MM.1S (cell line): ENCODE measurements around the gene HOXD8.

Source experiments
- DNase-seq: peaks from one replicate; pipeline ENCODE4 v3.0.0-alpha.2; 2015
- H2AFZ ChIP-seq: fragments of 300-600 bp; sonication (generic); 2 replicates; pipeline ENCODE4 v1.6.0; 2016; ENCODE audit warnings: antibody characterized with exemption, low read length
- H3F3A ChIP-seq: fragments of 300-600 bp; sonication (generic); 2 replicates; pipeline ENCODE4 v1.6.1; 2016; ENCODE audit warnings: mild to moderate bottlenecking, antibody characterized with exemption, low read length, moderate library complexity, mixed read lengths; ENCODE audit not compliant: insufficient read depth
- H3K27ac ChIP-seq: fragments of 300-600 bp; sonication (generic); 2 replicates; pipeline ENCODE4 v1.5.1; 2016; ENCODE audit warnings: mild to moderate bottlenecking, low read length
- H3K27me3 ChIP-seq: fragments of 300-600 bp; sonication (generic); replicated peaks from 2 replicates; pipeline ENCODE4 v1.6.0; 2016; ENCODE audit warnings: low read length; ENCODE audit not compliant: insufficient read depth
- H3K36me3 ChIP-seq: fragments of 300-600 bp; sonication (generic); replicated peaks from 2 replicates; pipeline ENCODE4 v1.6.1; 2016; ENCODE audit warnings: mild to moderate bottlenecking, low read length, mixed read lengths; ENCODE audit not compliant: insufficient read depth
- H3K4me1 ChIP-seq: fragments of 300-600 bp; sonication (generic); 2 replicates; pipeline ENCODE4 v1.6.1; 2016; ENCODE audit warnings: low read length, mixed read lengths
- H3K4me2 ChIP-seq: fragments of 300-600 bp; sonication (generic); 2 replicates; pipeline ENCODE4 v1.6.0; 2016; ENCODE audit warnings: low read depth, low read length
- H3K4me3 ChIP-seq: fragments of 300-600 bp; sonication (generic); 2 replicates; pipeline ENCODE4 v1.5.1; 2016; ENCODE audit warnings: low read length, mixed read lengths
- H3K79me2 ChIP-seq: fragments of 300-600 bp; sonication (generic); 2 replicates; pipeline ENCODE4 v1.6.1; 2016; ENCODE audit warnings: mixed run types, low read length, mixed read lengths
- H3K9ac ChIP-seq: fragments of 300-600 bp; sonication (generic); 2 replicates; pipeline ENCODE4 v1.6.1; 2016; ENCODE audit warnings: low read length, mixed read lengths
- H3K9me2 ChIP-seq: fragments of 300-600 bp; sonication (generic); replicated peaks from 2 replicates; pipeline ENCODE4 v1.6.1; 2016; ENCODE audit warnings: mild to moderate bottlenecking, low read length, mixed read lengths; ENCODE audit not compliant: insufficient read depth
- H3K9me3 ChIP-seq: fragments of 300-600 bp; sonication (generic); replicated peaks from 2 replicates; pipeline ENCODE4 v1.6.1; 2016; ENCODE audit warnings: mild to moderate bottlenecking, low read length, mixed read lengths; ENCODE audit not compliant: insufficient read depth
- H4K20me1 ChIP-seq: fragments of 300-600 bp; sonication (generic); 2 replicates; pipeline ENCODE4 v1.6.1; 2016; ENCODE audit warnings: mild to moderate bottlenecking, low read length, moderate library complexity, mixed read lengths; ENCODE audit not compliant: insufficient read depth
- EZH2 ChIP-seq: fragments of 300-600 bp; sonication (generic); optimal IDR thresholded peaks from 2 replicates; pipeline ENCODE3; 2017; ENCODE audit warnings: low read depth, mild to moderate bottlenecking, antibody characterized with exemption, low read length, mixed read lengths
- EZH2phosphoT487 ChIP-seq: fragments of 300-600 bp; sonication (generic); IDR thresholded peaks from 2 replicates; pipeline ENCODE4 v1.6.1; 2018; ENCODE audit warnings: antibody characterized with exemption, low read length
- TF ChIP-seq, protein P1 (sequence below): fragments of 300-600 bp; sonication (generic); IDR thresholded peaks from 2 replicates; pipeline ENCODE4 v1.5.1; 2016; ENCODE audit warnings: antibody characterized with exemption, low read length, mixed read lengths

Gene HOXD8

DNA sequence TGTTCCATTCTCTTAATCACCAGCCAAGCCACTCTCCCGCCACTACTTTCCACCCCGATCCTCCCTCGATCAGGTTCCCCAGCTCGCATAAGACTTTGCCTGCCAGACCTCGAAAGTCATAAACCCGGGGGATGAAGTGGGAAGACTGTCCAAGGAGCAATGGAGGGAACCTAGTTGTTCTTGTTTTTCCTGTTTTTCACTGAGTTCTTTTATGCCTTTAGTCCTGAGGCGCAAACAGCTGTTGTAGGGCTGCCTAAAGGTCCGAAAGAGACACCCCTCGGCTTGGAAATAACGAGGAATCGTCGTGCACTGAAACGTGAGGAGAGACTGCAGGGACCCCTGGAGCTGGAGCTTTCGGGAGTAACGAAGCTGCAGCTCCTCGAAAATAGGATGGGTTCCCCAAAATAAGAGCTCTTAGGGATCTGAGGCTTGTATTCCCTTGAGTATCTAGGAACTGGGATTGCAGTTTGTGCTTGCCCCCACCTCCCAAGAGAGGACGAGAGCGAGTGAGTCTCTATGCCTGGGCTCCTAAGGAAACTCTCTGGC lies 31.6 kb upstream of the HOXD8 start:
- DNase-seq: no peak
- H3K9me2 ChIP-seq: no peaks in the 10 kb centered on the region
- H3K4me2 ChIP-seq: peak overlapping the region; percentile 95
- TF ChIP-seq EZH2 (no peak), EZH2phosphoT487 (no peak)
- TF ChIP-seq, protein P1, sequence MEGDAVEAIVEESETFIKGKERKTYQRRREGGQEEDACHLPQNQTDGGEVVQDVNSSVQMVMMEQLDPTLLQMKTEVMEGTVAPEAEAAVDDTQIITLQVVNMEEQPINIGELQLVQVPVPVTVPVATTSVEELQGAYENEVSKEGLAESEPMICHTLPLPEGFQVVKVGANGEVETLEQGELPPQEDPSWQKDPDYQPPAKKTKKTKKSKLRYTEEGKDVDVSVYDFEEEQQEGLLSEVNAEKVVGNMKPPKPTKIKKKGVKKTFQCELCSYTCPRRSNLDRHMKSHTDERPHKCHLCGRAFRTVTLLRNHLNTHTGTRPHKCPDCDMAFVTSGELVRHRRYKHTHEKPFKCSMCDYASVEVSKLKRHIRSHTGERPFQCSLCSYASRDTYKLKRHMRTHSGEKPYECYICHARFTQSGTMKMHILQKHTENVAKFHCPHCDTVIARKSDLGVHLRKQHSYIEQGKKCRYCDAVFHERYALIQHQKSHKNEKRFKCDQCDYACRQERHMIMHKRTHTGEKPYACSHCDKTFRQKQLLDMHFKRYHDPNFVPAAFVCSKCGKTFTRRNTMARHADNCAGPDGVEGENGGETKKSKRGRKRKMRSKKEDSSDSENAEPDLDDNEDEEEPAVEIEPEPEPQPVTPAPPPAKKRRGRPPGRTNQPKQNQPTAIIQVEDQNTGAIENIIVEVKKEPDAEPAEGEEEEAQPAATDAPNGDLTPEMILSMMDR: no peak; the same call in 1 of the 2 replicates
- no peaks in the 10 kb centered on the region for H3K9me3 ChIP-seq
- H3K4me3 ChIP-seq: peak overlapping the region; percentile 66
- 0 out of 2 replicates have a peak, but pooled peaks cover 5% of the 10 kb centered on the region for H3K4me1 ChIP-seq
- no peaks in the 10 kb centered on the region for H3K79me2 ChIP-seq
- H3K27me3 ChIP-seq: no peaks in the 10 kb centered on the region; the same call in 1 of the 2 replicates
- peak overlapping the region; percentile 81 for H2AFZ ChIP-seq
- peak overlapping the region; percentile 60; the same call in 1 of the 2 replicates for H3K9ac ChIP-seq
- no peak overlapping the region for H3K27ac ChIP-seq
- peaks cover 17% of the 10 kb centered on the region for H3F3A ChIP-seq
- no peaks in the 10 kb centered on the region for H3K36me3 ChIP-seq
- no peaks in the 10 kb centered on the region for H4K20me1 ChIP-seq

DNA sequence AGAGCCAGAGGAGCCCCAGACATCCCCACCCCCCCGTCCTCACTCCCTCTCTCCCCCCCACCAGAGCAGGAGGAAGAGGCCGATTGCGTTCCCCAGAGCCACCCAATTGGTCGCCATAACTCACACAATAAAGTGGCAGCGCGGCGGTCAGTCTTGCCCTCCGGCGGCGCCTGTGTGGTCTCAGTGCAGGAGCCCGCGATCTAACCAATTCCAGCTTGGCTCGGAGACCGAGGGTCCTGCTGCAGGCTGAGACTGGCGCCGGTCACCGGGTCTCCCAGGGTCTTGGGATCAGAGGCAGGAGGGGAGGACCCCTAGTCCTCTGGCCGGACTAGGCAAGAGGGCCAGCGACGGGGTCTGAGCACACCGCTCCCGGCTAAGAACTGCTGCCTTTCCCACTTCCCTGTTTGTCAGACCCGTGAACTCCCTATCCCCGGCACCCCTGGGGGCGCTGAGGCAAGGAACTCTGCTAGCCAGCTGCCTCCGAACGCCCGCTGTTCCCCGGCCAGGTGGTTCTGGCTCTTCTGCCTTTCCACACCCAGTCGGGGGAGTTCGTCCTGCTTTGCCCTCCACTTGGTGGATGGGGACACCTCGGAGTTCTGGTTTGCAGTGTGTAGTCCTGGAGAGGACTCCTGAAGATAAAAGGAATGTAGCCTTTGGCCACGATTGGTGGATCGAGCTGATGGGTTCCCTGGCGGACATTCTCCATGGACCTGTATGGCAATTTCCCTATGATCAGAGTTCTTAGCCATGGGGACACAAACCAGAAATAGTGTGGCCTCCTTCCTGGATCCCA lies 30.9 kb upstream of the HOXD8 start:
- H3F3A ChIP-seq: peaks cover 17% of the 10 kb centered on the region
- H3K4me3 ChIP-seq: peak overlapping the region; percentile 66
- TF ChIP-seq EZH2phosphoT487 (no peak), EZH2 (no peak)
- TF ChIP-seq, protein P1: no peak
- no peak for DNase-seq
- peak overlapping the region; percentile 81 for H2AFZ ChIP-seq
- no peak overlapping the region for H3K27ac ChIP-seq
- no peaks in the 10 kb centered on the region for H4K20me1 ChIP-seq
- no peaks in the 10 kb centered on the region for H3K36me3 ChIP-seq
- H3K79me2 ChIP-seq: no peaks in the 10 kb centered on the region
- H3K4me2 ChIP-seq: peak overlapping the region; percentile 95
- 0 out of 2 replicates have a peak, but pooled peaks cover 5% of the 10 kb centered on the region for H3K4me1 ChIP-seq
- H3K9ac ChIP-seq: no peak overlapping the region; the same call in 1 of the 2 replicates
- no peaks in the 10 kb centered on the region; the same call in 1 of the 2 replicates for H3K27me3 ChIP-seq
- no peaks in the 10 kb centered on the region for H3K9me2 ChIP-seq
- no peaks in the 10 kb centered on the region for H3K9me3 ChIP-seq

DNA sequence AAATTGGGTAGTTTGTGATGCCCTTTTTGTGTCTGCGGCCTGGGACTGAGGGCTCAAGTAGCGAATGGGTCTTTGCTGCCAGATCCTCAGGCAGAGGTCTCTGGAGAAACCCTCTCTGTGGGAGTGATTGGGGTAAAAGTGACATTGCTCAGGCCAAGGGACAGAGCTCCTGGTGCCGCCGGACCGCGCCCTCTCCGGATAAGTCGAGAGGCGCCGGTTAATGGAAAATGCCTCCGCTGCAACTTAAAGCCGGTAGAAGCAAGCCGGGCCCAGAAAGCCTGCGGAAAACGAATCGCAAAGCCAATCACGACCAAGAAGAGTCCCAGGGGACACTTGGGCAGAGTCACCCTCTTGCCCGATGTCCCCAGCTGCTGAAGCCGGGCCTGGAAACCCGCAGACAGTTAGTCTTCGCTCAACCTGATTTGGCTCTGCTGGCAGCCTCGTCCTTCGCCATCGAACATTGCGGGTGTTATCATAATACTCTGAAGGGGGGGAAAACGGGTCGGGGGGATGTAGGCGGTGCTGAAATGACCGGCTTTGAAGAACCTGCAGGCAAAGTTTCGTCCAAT lies 30.3 kb upstream of the HOXD8 start:
- no peaks in the 10 kb centered on the region for H3K9me2 ChIP-seq
- H3K4me3 ChIP-seq: no peak overlapping the region
- TF ChIP-seq, protein P1: no peak
- TF ChIP-seq EZH2phosphoT487: no peak
- TF ChIP-seq EZH2: no peak
- 0 out of 2 replicates have a peak, but pooled peaks cover 5% of the 10 kb centered on the region for H3K4me1 ChIP-seq
- no peaks in the 10 kb centered on the region for H3K9me3 ChIP-seq
- peaks cover 17% of the 10 kb centered on the region for H3F3A ChIP-seq
- H2AFZ ChIP-seq: no peak overlapping the region
- no peak overlapping the region for H3K4me2 ChIP-seq
- H3K36me3 ChIP-seq: no peaks in the 10 kb centered on the region
- no peaks in the 10 kb centered on the region for H4K20me1 ChIP-seq
- DNase-seq: no peak
- no peak overlapping the region for H3K9ac ChIP-seq
- H3K79me2 ChIP-seq: no peaks in the 10 kb centered on the region
- H3K27ac ChIP-seq: no peak overlapping the region
- H3K27me3 ChIP-seq: peaks cover under 1% of the 10 kb centered on the region; the same call in 1 of the 2 replicates
